Measurements from ENCODE around the gene PALD1. TPM values are rescaled to one million over a fixed set of nuclear protein-coding genes. Genes with fewer than 3 reads are reported as not detected.

The PALD1 gene
- total and polyA plus RNA-seq, 9 of the 15 experiments (the other 6 are each of a cell fraction or from before 2014, with no cell fraction given): 0.03 to 0.29 (median 0.09) TPM; not detected in 2

DNA sequence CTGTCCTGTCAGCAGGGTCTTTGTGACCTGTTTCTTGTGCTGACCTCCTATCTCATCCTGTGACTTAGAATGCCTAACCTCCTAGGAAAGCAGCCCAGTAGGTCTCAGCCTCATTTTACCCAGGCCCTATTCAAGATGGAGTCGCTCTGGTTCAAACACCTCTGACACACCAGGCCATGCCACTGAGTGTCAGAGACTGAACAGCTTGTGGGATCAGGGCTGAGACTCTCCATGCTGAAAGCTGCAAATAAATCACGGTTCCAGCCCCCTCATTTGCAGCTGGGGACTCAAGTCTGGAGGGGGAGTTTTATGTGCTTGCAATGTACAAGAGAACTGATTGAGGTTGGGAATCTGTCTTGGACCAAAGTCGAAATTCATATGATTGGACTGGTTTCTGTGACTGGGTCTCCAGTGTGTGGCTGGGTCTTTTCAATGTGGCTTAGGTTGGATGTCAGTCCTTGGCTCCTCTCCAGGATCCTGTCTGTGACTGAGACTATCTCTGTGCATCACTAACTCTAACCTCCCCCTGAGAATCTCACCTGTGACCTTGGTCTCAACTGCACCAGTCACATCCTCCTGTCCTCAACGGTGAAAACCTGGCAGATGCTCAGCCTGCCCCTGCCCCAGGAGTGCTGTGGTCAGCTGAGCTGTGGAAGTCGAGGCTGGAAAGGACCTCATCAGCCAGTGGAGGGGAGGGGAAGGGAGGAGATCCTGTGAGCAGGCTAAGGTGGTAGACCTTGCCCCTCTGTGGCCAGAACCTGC lies 112.3 kb downstream of the PALD1 start (continued):
- TF ChIP-seq CHCHD3 (CRISPR knock-in tag; IDR thresholded peaks at IDR 0.05) (no peak), TAF7 (tag; IDR thresholded peaks at IDR 0.05) (peak; percentile 96), SREBF1 (IDR thresholded peaks at IDR 0.05; ENCODE audit: borderline replicate concordance, low read depth, low read length) (no peak), LARP7 (IDR thresholded peaks at IDR 0.05) (no peak), CBX8 (IDR thresholded peaks at IDR 0.05; ENCODE audit: borderline replicate concordance, extremely low read depth, low read depth, low read length, poor library complexity, severe bottlenecking) (no peak), XRCC4 (IDR thresholded peaks at IDR 0.05; ENCODE audit: extremely low read depth, insufficient read depth, insufficient read length) (no peak), TRIM28 (IDR thresholded peaks at IDR 0.05) (no peak), NR4A1 (CRISPR knock-in tag; IDR thresholded peaks at IDR 0.05) (peak; percentile 99), NR4A1 (tag; IDR thresholded peaks at IDR 0.05) (peak; percentile 100), NR2C1 (IDR thresholded peaks at IDR 0.05) (no peak), NR2C1 (tag; IDR thresholded peaks at IDR 0.05) (peak; percentile 96), HMG20A (CRISPR knock-in tag; conservative IDR thresholded peaks at IDR 0.05) (peak; percentile 84; the same call in 1 of the 2 replicates)
- TF ChIP-seq, protein P1, sequence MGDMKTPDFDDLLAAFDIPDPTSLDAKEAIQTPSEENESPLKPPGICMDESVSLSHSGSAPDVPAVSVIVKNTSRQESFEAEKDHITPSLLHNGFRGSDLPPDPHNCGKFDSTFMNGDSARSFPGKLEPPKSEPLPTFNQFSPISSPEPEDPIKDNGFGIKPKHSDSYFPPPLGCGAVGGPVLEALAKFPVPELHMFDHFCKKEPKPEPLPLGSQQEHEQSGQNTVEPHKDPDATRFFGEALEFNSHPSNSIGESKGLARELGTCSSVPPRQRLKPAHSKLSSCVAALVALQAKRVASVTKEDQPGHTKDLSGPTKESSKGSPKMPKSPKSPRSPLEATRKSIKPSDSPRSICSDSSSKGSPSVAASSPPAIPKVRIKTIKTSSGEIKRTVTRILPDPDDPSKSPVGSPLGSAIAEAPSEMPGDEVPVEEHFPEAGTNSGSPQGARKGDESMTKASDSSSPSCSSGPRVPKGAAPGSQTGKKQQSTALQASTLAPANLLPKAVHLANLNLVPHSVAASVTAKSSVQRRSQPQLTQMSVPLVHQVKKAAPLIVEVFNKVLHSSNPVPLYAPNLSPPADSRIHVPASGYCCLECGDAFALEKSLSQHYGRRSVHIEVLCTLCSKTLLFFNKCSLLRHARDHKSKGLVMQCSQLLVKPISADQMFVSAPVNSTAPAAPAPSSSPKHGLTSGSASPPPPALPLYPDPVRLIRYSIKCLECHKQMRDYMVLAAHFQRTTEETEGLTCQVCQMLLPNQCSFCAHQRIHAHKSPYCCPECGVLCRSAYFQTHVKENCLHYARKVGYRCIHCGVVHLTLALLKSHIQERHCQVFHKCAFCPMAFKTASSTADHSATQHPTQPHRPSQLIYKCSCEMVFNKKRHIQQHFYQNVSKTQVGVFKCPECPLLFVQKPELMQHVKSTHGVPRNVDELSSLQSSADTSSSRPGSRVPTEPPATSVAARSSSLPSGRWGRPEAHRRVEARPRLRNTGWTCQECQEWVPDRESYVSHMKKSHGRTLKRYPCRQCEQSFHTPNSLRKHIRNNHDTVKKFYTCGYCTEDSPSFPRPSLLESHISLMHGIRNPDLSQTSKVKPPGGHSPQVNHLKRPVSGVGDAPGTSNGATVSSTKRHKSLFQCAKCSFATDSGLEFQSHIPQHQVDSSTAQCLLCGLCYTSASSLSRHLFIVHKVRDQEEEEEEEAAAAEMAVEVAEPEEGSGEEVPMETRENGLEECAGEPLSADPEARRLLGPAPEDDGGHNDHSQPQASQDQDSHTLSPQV (IDR thresholded peaks at IDR 0.05): peak; percentile 99
- TF ChIP-seq, protein P2, sequence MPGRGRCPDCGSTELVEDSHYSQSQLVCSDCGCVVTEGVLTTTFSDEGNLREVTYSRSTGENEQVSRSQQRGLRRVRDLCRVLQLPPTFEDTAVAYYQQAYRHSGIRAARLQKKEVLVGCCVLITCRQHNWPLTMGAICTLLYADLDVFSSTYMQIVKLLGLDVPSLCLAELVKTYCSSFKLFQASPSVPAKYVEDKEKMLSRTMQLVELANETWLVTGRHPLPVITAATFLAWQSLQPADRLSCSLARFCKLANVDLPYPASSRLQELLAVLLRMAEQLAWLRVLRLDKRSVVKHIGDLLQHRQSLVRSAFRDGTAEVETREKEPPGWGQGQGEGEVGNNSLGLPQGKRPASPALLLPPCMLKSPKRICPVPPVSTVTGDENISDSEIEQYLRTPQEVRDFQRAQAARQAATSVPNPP (IDR thresholded peaks at IDR 0.05; ENCODE audit: borderline replicate concordance, insufficient read depth, insufficient read length): no peak
- TF ChIP-seq, protein P3, sequence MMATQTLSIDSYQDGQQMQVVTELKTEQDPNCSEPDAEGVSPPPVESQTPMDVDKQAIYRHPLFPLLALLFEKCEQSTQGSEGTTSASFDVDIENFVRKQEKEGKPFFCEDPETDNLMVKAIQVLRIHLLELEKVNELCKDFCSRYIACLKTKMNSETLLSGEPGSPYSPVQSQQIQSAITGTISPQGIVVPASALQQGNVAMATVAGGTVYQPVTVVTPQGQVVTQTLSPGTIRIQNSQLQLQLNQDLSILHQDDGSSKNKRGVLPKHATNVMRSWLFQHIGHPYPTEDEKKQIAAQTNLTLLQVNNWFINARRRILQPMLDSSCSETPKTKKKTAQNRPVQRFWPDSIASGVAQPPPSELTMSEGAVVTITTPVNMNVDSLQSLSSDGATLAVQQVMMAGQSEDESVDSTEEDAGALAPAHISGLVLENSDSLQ (IDR thresholded peaks at IDR 0.05): 0 out of 2 replicates have a peak, but pooled peaks have one; percentile 4
